C4-2B (cell line): ENCODE data around the gene ANKRD11.

Experiments used
- ZFX ChIP-seq: fragments of 450-650 bp; IDR thresholded peaks from 2 replicates; pipeline ENCODE4 v1.6.1; 2017
- TF ChIP-seq, protein P1 (sequence below): fragments of 450-650 bp; conservative IDR thresholded peaks from 2 replicates; pipeline ENCODE4 v1.5.1; 2017; ENCODE audit warnings: mild to moderate bottlenecking

DNA sequence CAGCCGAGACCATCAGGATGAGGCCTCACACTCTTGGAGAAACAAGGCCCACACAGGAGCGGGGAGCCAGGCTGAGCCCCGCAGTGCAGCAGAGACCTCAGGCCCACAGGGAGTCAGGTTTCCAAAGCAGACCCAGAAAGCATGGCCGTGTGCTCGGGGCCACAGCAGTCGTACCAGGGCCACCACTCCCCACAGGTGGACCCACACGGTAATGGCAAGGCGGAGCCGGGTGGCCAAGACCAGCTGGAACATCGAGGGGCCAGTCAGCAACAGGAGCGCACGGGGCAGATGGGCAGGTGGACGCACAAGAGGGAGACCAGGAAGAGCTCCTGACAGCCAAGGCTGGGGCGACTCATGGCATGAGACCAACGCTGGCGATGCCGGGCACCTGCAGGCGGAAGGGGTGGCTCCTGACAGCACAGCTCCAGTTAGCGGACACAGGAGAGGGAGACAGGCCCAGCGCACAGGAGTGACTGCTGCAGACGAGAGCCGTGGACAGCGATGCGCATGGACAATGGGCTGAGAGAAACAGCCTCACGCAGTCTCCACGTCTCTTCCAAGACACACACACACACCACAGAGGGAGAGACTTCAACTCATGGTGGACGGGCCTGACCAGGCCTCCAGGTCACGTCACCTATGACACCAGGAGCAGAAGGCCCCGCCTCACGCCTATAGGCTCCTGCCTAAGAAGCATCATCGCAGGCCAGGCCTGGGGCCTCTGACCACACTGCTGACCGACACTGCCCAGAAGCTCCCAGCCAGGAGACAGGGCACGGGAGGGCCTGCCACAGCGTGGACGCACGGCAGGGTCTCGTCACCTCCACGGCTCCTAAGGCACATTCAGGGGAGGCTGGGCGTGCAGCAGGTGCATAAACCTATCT, 214.3 kb downstream of the ANKRD11 start:
- TF ChIP-seq, protein P1, sequence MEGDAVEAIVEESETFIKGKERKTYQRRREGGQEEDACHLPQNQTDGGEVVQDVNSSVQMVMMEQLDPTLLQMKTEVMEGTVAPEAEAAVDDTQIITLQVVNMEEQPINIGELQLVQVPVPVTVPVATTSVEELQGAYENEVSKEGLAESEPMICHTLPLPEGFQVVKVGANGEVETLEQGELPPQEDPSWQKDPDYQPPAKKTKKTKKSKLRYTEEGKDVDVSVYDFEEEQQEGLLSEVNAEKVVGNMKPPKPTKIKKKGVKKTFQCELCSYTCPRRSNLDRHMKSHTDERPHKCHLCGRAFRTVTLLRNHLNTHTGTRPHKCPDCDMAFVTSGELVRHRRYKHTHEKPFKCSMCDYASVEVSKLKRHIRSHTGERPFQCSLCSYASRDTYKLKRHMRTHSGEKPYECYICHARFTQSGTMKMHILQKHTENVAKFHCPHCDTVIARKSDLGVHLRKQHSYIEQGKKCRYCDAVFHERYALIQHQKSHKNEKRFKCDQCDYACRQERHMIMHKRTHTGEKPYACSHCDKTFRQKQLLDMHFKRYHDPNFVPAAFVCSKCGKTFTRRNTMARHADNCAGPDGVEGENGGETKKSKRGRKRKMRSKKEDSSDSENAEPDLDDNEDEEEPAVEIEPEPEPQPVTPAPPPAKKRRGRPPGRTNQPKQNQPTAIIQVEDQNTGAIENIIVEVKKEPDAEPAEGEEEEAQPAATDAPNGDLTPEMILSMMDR, result no peak
- no peak for TF ChIP-seq ZFX
